GM20000 (cell line): ENCODE results near the gene ANO6.

ENCODE experiments used
- DNase-seq: peaks from one replicate; pipeline ENCODE4 v3.0.0; 2012; ENCODE audit warnings: low spot score
- TF ChIP-seq, protein P1 (sequence below): IDR thresholded peaks from 2 replicates; pipeline ENCODE4 v1.5.1; 2012; ENCODE audit warnings: mild to moderate bottlenecking, control low read depth; ENCODE audit errors: extremely low read depth, missing control alignments

Gene ANO6

DNA sequence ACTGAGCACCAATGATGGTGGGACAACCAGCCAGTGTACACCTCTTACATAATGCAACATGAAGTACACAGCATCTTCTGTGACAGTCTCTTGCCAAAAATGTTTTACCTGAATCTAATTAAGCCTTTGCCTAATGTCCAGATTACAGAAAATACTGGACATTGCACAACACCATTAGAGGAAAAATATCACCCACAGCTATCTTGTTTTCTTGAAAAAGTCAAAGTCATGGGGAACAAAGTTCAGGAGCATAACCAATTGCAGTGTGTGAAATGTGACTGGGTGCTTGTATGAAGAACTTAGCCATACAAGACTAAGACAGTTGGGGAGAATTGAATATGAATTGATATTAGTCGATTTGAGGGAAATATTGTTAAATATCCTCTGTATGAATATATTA, 12.1 kb upstream of the ANO6 start:
- TF ChIP-seq, protein P1, sequence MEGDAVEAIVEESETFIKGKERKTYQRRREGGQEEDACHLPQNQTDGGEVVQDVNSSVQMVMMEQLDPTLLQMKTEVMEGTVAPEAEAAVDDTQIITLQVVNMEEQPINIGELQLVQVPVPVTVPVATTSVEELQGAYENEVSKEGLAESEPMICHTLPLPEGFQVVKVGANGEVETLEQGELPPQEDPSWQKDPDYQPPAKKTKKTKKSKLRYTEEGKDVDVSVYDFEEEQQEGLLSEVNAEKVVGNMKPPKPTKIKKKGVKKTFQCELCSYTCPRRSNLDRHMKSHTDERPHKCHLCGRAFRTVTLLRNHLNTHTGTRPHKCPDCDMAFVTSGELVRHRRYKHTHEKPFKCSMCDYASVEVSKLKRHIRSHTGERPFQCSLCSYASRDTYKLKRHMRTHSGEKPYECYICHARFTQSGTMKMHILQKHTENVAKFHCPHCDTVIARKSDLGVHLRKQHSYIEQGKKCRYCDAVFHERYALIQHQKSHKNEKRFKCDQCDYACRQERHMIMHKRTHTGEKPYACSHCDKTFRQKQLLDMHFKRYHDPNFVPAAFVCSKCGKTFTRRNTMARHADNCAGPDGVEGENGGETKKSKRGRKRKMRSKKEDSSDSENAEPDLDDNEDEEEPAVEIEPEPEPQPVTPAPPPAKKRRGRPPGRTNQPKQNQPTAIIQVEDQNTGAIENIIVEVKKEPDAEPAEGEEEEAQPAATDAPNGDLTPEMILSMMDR = no peak
- DNase-seq = no peak

DNA sequence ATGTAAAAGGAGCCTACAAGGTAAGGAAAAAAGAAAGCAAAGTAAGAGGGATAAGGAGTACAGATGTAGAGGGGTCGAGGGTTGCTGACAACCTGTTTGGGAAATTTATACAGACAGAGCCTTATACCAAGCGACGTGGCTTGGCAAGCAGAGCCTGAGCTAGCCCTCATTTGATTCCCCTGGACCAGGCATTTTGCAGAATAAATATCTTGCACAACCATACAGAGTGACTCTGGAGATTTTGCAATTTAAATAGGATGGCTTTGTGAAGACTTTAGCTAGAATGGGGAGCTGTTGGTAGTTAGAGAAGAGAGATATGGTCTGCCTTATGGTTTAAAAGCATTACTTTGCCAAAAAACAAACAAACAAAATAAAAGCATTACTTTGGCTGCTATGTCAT, 11.1 kb upstream of the ANO6 start:
- TF ChIP-seq, protein P1 = no peak
- DNase-seq = no peak

DNA sequence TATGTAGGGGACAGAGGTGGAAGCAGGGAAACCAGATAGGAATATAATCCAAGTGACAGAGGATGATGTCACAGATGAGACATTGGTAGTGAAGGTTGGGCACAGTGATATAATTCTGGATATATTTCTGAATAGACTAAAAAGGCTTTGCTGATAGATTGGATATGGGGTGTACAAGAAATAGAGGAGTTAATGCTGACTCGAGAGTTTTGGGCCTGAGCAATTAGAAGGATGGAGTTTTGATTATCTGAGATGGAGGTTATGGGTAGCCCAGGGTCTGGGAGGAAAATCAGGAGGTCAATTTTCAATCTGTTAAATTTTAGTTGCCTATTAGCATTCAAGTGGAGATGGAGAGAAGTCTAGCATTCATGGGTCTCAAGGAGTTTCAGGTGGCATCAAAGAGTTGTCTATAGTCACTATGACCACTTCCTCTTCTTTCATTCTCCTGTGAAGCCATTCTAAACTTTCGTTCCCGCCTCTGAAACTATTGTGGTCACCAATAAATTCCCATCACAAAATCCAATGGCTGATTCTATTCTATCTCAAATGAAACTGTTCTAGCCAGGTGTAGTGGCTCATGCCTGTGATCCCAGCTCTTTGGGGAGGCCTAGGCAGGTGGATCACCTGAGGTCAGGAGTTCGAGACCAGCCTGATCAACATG, 10.6 kb upstream of the ANO6 start:
- no peak for DNase-seq

DNA sequence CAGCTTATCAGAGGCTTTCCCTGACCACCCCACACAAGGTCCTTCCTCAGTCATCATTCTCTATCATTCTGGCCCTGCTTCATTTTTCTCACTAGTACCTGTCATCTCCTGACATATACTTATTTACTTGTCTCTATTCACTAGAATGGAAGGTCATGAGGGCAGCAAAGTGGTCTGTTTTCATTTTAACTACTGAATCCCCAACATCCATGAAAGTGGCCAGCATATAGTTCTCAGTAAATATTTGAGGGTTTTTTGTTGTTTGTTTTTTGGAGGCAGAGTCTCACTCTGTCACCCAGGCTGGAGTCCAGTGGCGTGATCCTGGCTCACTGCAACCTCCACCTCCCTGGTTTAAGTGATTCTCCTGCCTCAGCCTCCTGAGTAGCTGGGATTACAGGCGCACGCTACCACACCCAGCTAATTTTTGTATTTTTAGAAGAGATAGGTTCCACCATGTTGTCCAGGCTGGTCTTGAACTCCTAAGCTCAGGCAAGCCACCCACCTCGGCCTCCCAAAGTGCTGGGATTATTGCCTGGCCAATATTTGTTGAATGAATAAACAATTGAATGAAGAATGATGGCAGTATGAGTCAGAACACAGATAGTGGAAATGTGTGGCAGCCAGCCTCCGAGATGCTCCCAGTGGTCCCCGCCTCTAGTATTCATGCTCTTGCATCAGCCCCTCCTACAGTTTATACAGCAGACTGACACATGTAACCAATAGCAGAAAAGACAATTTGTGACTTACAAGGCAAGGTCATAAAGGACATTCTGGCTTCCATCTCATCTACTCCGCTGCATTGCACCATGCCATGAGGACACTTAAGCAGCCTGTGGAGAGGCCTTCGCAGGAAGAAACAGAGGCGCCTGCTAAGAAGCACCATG, 7.0 kb upstream of the ANO6 start:
- DNase-seq = no peak
- TF ChIP-seq, protein P1 = no peak

More for the DNA sequence above, 10.6 kb upstream of the ANO6 start:
- TF ChIP-seq, protein P1 = no peak

DNA sequence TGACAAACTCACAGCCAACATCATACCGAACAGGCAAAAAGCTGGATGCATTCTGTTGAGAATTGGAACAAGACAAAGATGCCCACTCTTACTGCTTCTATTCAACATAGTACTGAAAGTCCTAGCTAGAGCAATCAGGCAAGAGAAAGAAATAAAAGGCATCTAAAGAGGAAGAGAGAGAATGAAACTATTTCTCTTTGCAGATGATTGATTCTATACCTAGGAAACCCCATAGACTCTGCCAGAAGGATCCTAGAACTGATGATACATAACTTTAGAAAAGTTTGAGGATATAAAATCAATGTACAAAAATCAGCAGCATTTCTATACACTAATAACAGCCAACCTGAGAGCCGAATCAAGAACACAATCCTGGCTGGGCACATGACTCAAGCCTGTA, 6.1 kb upstream of the ANO6 start:
- no peak for DNase-seq
- TF ChIP-seq, protein P1 = no peak

DNA sequence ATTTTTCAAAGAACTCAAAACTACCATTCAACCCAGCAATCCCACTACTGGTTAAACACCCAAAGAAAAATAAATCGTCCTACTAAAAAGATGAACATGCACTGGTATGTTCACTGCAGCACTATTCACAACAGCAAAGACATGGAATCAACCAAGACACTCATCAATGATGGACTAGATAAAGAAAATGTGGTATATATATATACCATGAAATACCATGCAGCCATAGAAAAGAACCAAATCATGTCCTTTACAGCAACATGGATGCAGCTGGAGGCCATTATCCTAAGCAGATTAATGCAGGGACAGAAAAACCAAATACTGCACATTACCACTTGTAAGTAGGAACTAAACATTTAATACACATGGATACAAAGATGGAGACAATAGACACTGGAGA, 3.8 kb upstream of the ANO6 start:
- TF ChIP-seq, protein P1 = no peak
- no peak for DNase-seq

DNA sequence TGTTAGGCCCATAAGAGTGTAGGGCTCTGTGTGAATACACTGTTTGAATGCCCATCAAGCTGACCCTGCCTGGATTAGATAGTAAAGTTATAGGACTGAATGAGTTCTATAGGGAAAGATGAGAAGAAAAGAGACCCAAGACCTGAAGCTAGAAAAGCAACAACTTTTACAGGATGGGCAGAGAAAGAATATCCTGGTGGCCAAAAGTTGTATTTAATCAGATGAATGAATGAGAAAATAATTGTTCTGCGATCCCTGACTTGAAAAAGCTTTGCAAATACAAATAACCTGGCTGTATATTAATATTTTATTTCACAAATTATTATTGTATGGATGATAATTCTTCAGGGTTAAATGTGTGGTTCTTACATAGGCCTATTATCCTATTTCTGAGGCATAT, 2.8 kb upstream of the ANO6 start:
- no peak for DNase-seq
- TF ChIP-seq, protein P1 = no peak
